ENCODE results near the gene SPNS2.

SPNS2 gene

GRCh38 chr17:4532860-4533522 is 34.3 kb downstream of the SPNS2 start:
- Histone ChIP-seq H3K9ac (ENCODE audit: low read depth in 1 of 2, low read length in 2 of 2) (no peak overlapping the region), H3K4me3 (ENCODE audit: low read depth in 1 of 2, low read length in 2 of 2) (no peak overlapping the region), H3K4me1 (ENCODE audit: control insufficient read depth in 1 of 2, insufficient read depth in 2 of 2, low read length in 2 of 2) (peaks cover 14 to 23% of the 10 kb centered on the region in 2 donors), H3K27me3 (ENCODE audit: control insufficient read depth in 1 of 2, insufficient read depth in 2 of 2, low read length in 2 of 2) (no peaks in the 10 kb centered on the region), H3K9me3 (ENCODE audit: control insufficient read depth in 1 of 2, low read length in 2 of 2) (no peaks in the 10 kb centered on the region), H3K36me3 (ENCODE audit: control insufficient read depth in 1 of 2, insufficient read depth in 2 of 2, low read length in 2 of 2) (peaks cover 0 to 14% of the 10 kb centered on the region in 2 donors), H3K27ac (ENCODE audit: low read depth, low read length) (no peak overlapping the region)

- no peak overlapping the region for H3K9ac ChIP-seq (ENCODE audit: low read depth in 1 of 2, low read length in 2 of 2)
- H3K36me3 ChIP-seq (ENCODE audit: control insufficient read depth in 1 of 2, insufficient read depth in 2 of 2, low read length in 2 of 2) = peaks cover 0 to 22% of the 10 kb centered on the region in 2 donors
- H3K9me3 ChIP-seq (ENCODE audit: control insufficient read depth in 1 of 2, low read length in 2 of 2) = no peaks in the 10 kb centered on the region
- H3K4me3 ChIP-seq (ENCODE audit: low read depth in 1 of 2, low read length in 2 of 2) = no peak overlapping the region
- H3K27me3 ChIP-seq (ENCODE audit: control insufficient read depth in 1 of 2, insufficient read depth in 2 of 2, low read length in 2 of 2) = no peaks in the 10 kb centered on the region
- H3K27ac ChIP-seq (ENCODE audit: low read depth, low read length) = peak overlapping the region; percentile 3
- H3K4me1 ChIP-seq (ENCODE audit: control insufficient read depth in 1 of 2, insufficient read depth in 2 of 2, low read length in 2 of 2) = peaks cover 14 to 23% of the 10 kb centered on the region in 2 donors
Observed at GRCh38 chr17:4533523-4534504, 35.1 kb downstream of the SPNS2 start.

GRCh38 chr17:4534515-4534914 is 35.8 kb downstream of the SPNS2 start:
- Histone ChIP-seq H3K4me1 (ENCODE audit: control insufficient read depth in 1 of 2, insufficient read depth in 2 of 2, low read length in 2 of 2) (peaks cover 14 to 23% of the 10 kb centered on the region in 2 donors), H3K36me3 (ENCODE audit: control insufficient read depth in 1 of 2, insufficient read depth in 2 of 2, low read length in 2 of 2) (peaks cover 0 to 28% of the 10 kb centered on the region in 2 donors), H3K9ac (ENCODE audit: low read depth in 1 of 2, low read length in 2 of 2) (no peak overlapping the region), H3K27me3 (ENCODE audit: control insufficient read depth in 1 of 2, insufficient read depth in 2 of 2, low read length in 2 of 2) (no peaks in the 10 kb centered on the region), H3K4me3 (ENCODE audit: low read depth in 1 of 2, low read length in 2 of 2) (no peak overlapping the region), H3K9me3 (ENCODE audit: control insufficient read depth in 1 of 2, low read length in 2 of 2) (no peaks in the 10 kb centered on the region), H3K27ac (ENCODE audit: low read depth, low read length) (no peak overlapping the region)

- peak overlapping the region; percentile 3 for H3K27ac ChIP-seq (ENCODE audit: low read depth, low read length)
- no peak overlapping the region for H3K4me3 ChIP-seq (ENCODE audit: low read depth in 1 of 2, low read length in 2 of 2)
- no peak overlapping the region for H3K9ac ChIP-seq (ENCODE audit: low read depth in 1 of 2, low read length in 2 of 2)
- H3K27me3 ChIP-seq (ENCODE audit: control insufficient read depth in 1 of 2, insufficient read depth in 2 of 2, low read length in 2 of 2) = no peaks in the 10 kb centered on the region
- H3K4me1 ChIP-seq (ENCODE audit: control insufficient read depth in 1 of 2, insufficient read depth in 2 of 2, low read length in 2 of 2) = peaks cover 14 to 27% of the 10 kb centered on the region in 2 donors
- no peaks in the 10 kb centered on the region for H3K9me3 ChIP-seq (ENCODE audit: control insufficient read depth in 1 of 2, low read length in 2 of 2)
- peaks cover 0 to 34% of the 10 kb centered on the region in 2 donors for H3K36me3 ChIP-seq (ENCODE audit: control insufficient read depth in 1 of 2, insufficient read depth in 2 of 2, low read length in 2 of 2)
Observed at GRCh38 chr17:4534928-4535666, 36.4 kb downstream of the SPNS2 start.

- H3K36me3 ChIP-seq (ENCODE audit: control insufficient read depth in 1 of 2, insufficient read depth in 2 of 2, low read length in 2 of 2) = peaks cover 0 to 36% of the 10 kb centered on the region in 2 donors
- H3K4me3 ChIP-seq (ENCODE audit: low read depth in 1 of 2, low read length in 2 of 2) = no peak overlapping the region
- H3K27ac ChIP-seq (ENCODE audit: low read depth, low read length) = no peak overlapping the region
- H3K4me1 ChIP-seq (ENCODE audit: control insufficient read depth in 1 of 2, insufficient read depth in 2 of 2, low read length in 2 of 2) = peaks cover 18 to 34% of the 10 kb centered on the region in 2 donors
- no peak overlapping the region for H3K9ac ChIP-seq (ENCODE audit: low read depth in 1 of 2, low read length in 2 of 2)
- H3K27me3 ChIP-seq (ENCODE audit: control insufficient read depth in 1 of 2, insufficient read depth in 2 of 2, low read length in 2 of 2) = no peaks in the 10 kb centered on the region
- H3K9me3 ChIP-seq (ENCODE audit: control insufficient read depth in 1 of 2, low read length in 2 of 2) = no peaks in the 10 kb centered on the region
Observed at GRCh38 chr17:4535667-4536258, 37.1 kb downstream of the SPNS2 start.

- Histone ChIP-seq H3K27ac (ENCODE audit: low read depth, low read length) (no peak overlapping the region), H3K9ac (ENCODE audit: low read depth in 1 of 2, low read length in 2 of 2) (no peak overlapping the region), H3K4me3 (ENCODE audit: low read depth in 1 of 2, low read length in 2 of 2) (no peak overlapping the region), H3K36me3 (ENCODE audit: control insufficient read depth in 1 of 2, insufficient read depth in 2 of 2, low read length in 2 of 2) (peaks cover 3 to 38% of the 10 kb centered on the region in 2 donors), H3K9me3 (ENCODE audit: control insufficient read depth in 1 of 2, low read length in 2 of 2) (no peaks in the 10 kb centered on the region), H3K4me1 (ENCODE audit: control insufficient read depth in 1 of 2, insufficient read depth in 2 of 2, low read length in 2 of 2) (peaks cover 23 to 39% of the 10 kb centered on the region in 2 donors), H3K27me3 (ENCODE audit: control insufficient read depth in 1 of 2, insufficient read depth in 2 of 2, low read length in 2 of 2) (no peaks in the 10 kb centered on the region)
Observed at GRCh38 chr17:4536259-4536741, 37.6 kb downstream of the SPNS2 start.

GRCh38 chr17:4536742-4537411 is 38.2 kb downstream of the SPNS2 start:
- H3K27ac ChIP-seq (ENCODE audit: low read depth, low read length) = no peak overlapping the region
- H3K4me1 ChIP-seq (ENCODE audit: control insufficient read depth in 1 of 2, insufficient read depth in 2 of 2, low read length in 2 of 2) = peaks cover 23 to 44% of the 10 kb centered on the region in 2 donors

GRCh38 chr17:4537451-4538235 is 39.0 kb downstream of the SPNS2 start:
- peaks cover 23 to 51% of the 10 kb centered on the region in 2 donors for H3K4me1 ChIP-seq (ENCODE audit: control insufficient read depth in 1 of 2, insufficient read depth in 2 of 2, low read length in 2 of 2)
- no peak overlapping the region for H3K27ac ChIP-seq (ENCODE audit: low read depth, low read length)

More at GRCh38 chr17:4536742-4537411, 38.2 kb downstream of the SPNS2 start:
- H3K9ac ChIP-seq (ENCODE audit: low read depth in 1 of 2, low read length in 2 of 2) = peak overlapping the region in 1 of 2 donors; percentile 2
- H3K27me3 ChIP-seq (ENCODE audit: control insufficient read depth in 1 of 2, insufficient read depth in 2 of 2, low read length in 2 of 2) = no peaks in the 10 kb centered on the region
- H3K36me3 ChIP-seq (ENCODE audit: control insufficient read depth in 1 of 2, insufficient read depth in 2 of 2, low read length in 2 of 2) = peaks cover 7 to 44% of the 10 kb centered on the region in 2 donors
- no peaks in the 10 kb centered on the region for H3K9me3 ChIP-seq (ENCODE audit: control insufficient read depth in 1 of 2, low read length in 2 of 2)
- no peak overlapping the region for H3K4me3 ChIP-seq (ENCODE audit: low read depth in 1 of 2, low read length in 2 of 2)

More at GRCh38 chr17:4537451-4538235, 39.0 kb downstream of the SPNS2 start:
- peak overlapping the region in 1 of 2 donors; percentile 2 for H3K9ac ChIP-seq (ENCODE audit: low read depth in 1 of 2, low read length in 2 of 2)
- no peaks in the 10 kb centered on the region for H3K9me3 ChIP-seq (ENCODE audit: control insufficient read depth in 1 of 2, low read length in 2 of 2)
- H3K27me3 ChIP-seq (ENCODE audit: control insufficient read depth in 1 of 2, insufficient read depth in 2 of 2, low read length in 2 of 2) = no peaks in the 10 kb centered on the region
- no peak overlapping the region for H3K4me3 ChIP-seq (ENCODE audit: low read depth in 1 of 2, low read length in 2 of 2)
- peaks cover 12 to 51% of the 10 kb centered on the region in 2 donors for H3K36me3 ChIP-seq (ENCODE audit: control insufficient read depth in 1 of 2, insufficient read depth in 2 of 2, low read length in 2 of 2)

Data from duodenal mucosa (tissue), 2 donors.